GM23338 (cell line): ENCODE data around the gene NEMF. TPM values are rescaled to one million over a fixed set of nuclear protein-coding genes. Genes with fewer than 3 reads are reported as not detected.
A peak's percentile ranks its signal among the peaks of the same experiment; 100 is the strongest.

ENCODE experiments used
- ATAC-seq: fragments of 200-7000 bp; cut with Tn5 transposase; 3 replicates; pipeline ENCODE4 v1.9.1; 2020
- DNase-seq: peaks from one replicate; pipeline ENCODE4 v3.0.0-alpha.2; 2015; ENCODE audit warnings: low spot score
- H2AFZ ChIP-seq: fragments of 200-600 bp; sonication (generic); 2 replicates; pipeline ENCODE4 v1.8.0; 2016; ENCODE audit warnings: antibody characterized with exemption, mild to moderate bottlenecking, moderate library complexity
- H3F3A ChIP-seq: fragments of 200-600 bp; sonication (generic); replicated peaks from 2 replicates; pipeline ENCODE4 v1.8.0; 2017; ENCODE audit warnings: antibody characterized with exemption, mixed run types, low read depth
- H3K27ac ChIP-seq: fragments of 200-600 bp; sonication (generic); 2 replicates; pipeline ENCODE4 v1.6.1; 2016; ENCODE audit warnings: low read depth
- H3K27me3 ChIP-seq: fragments of 200-600 bp; sonication (generic); 2 replicates; pipeline ENCODE4 v1.8.0; 2016; ENCODE audit warnings: mild to moderate bottlenecking, mixed run types, moderate library complexity; ENCODE audit not compliant: insufficient read depth
- H3K36me3 ChIP-seq: fragments of 200-600 bp; sonication (generic); 2 replicates; pipeline ENCODE4 v1.8.0; 2016; ENCODE audit warnings: mild to moderate bottlenecking; ENCODE audit not compliant: insufficient read depth
- H3K4me1 ChIP-seq: fragments of 200-600 bp; sonication (generic); 2 replicates; pipeline ENCODE4 v1.8.0; 2016; ENCODE audit warnings: mild to moderate bottlenecking, moderate library complexity; ENCODE audit not compliant: insufficient read depth
- H3K4me2 ChIP-seq: fragments of 200-600 bp; sonication (generic); 2 replicates; pipeline ENCODE4 v1.7.1; 2017; ENCODE audit warnings: mixed run types
- H3K4me3 ChIP-seq: fragments of 200-600 bp; sonication (generic); 2 replicates; pipeline ENCODE4 v1.6.1; 2016; ENCODE audit warnings: mixed run types
- H3K79me2 ChIP-seq: fragments of 200-600 bp; sonication (generic); replicated peaks from 2 replicates; pipeline ENCODE4 v1.8.0; 2017; ENCODE audit warnings: mild to moderate bottlenecking; ENCODE audit not compliant: insufficient read depth
- H3K9me2 ChIP-seq: fragments of 200-600 bp; sonication (generic); 2 replicates; pipeline ENCODE4 v1.8.0; 2017; ENCODE audit not compliant: insufficient read depth
- H4K20me1 ChIP-seq: fragments of 200-600 bp; sonication (generic); replicated peaks from 2 replicates; pipeline ENCODE4 v1.8.0; 2017; ENCODE audit warnings: mild to moderate bottlenecking; ENCODE audit not compliant: insufficient read depth
- H3K27ac Mint-ChIP-seq: 2 replicates; pipeline ENCODE4 v1.8.0; 2020; ENCODE audit warnings: inconsistent platforms, mild to moderate bottlenecking, moderate library complexity, mixed read lengths
- H3K27me3 Mint-ChIP-seq: 3 replicates; pipeline ENCODE4 v1.8.0; 2022; ENCODE audit warnings: low read depth, mild to moderate bottlenecking, moderate library complexity, mixed read lengths, inconsistent platforms; ENCODE audit not compliant: insufficient read depth, poor library complexity
- H3K36me3 Mint-ChIP-seq: 3 replicates; pipeline ENCODE4 v1.8.0; 2021; ENCODE audit warnings: low read depth, mild to moderate bottlenecking, inconsistent platforms, moderate library complexity, mixed read lengths
- H3K4me1 Mint-ChIP-seq: 3 replicates; pipeline ENCODE4 v1.8.0; 2020; ENCODE audit warnings: mild to moderate bottlenecking, inconsistent platforms, mixed read lengths
- H3K4me3 Mint-ChIP-seq: 3 replicates; pipeline ENCODE4 v1.8.0; 2021; ENCODE audit warnings: moderate library complexity, mild to moderate bottlenecking, inconsistent platforms, mixed read lengths
- H3K9me3 Mint-ChIP-seq: 3 replicates; pipeline ENCODE4 v1.8.0; 2020; ENCODE audit warnings: moderate library complexity, mild to moderate bottlenecking, inconsistent platforms, mixed read lengths
- CREB1 ChIP-seq: fragments of 250-450 bp; sonication (Bioruptor Pico); IDR thresholded peaks from 2 replicates; pipeline ENCODE4 v1.5.0; 2020; ENCODE audit warnings: low read depth, mild to moderate bottlenecking, moderate library complexity
- EZH2 ChIP-seq: fragments of 200-600 bp; sonication (generic); IDR thresholded peaks from one replicate; pipeline ENCODE4 v1.8.0; 2017; ENCODE audit warnings: antibody characterized with exemption, mild to moderate bottlenecking, low read depth; ENCODE audit not compliant: unreplicated experiment
- EZH2phosphoT487 ChIP-seq: fragments of 200-600 bp; sonication (generic); IDR thresholded peaks from one replicate; pipeline ENCODE4 v1.8.1; 2018; ENCODE audit warnings: antibody characterized with exemption; ENCODE audit not compliant: unreplicated experiment
- JUNB ChIP-seq: IDR thresholded peaks from one replicate; pipeline ENCODE4 v1.6.1; 2016; ENCODE audit warnings: antibody characterized with exemption; ENCODE audit not compliant: unreplicated experiment
- NANOG ChIP-seq: IDR thresholded peaks from 2 replicates; pipeline ENCODE4 v1.6.1; 2016; ENCODE audit warnings: antibody characterized with exemption, borderline replicate concordance
- POLR2AphosphoS5 ChIP-seq: IDR thresholded peaks from 2 replicates; pipeline ENCODE4 v1.6.1; 2016; ENCODE audit warnings: antibody characterized with exemption, low read depth
- STAT1 ChIP-seq: IDR thresholded peaks from one replicate; pipeline ENCODE4 v1.6.1; 2016; ENCODE audit warnings: antibody characterized with exemption; ENCODE audit not compliant: unreplicated experiment
- ZNF114 ChIP-seq: fragments of 250-450 bp; sonication (Bioruptor Pico); IDR thresholded peaks from 2 replicates; pipeline ENCODE4 v1.5.0; 2020; ENCODE audit warnings: mild to moderate bottlenecking, moderate library complexity
- ZNF331 ChIP-seq: fragments of 250-450 bp; sonication (Bioruptor Pico); IDR thresholded peaks from 2 replicates; pipeline ENCODE4 v1.5.0; 2020; ENCODE audit warnings: low read depth, mild to moderate bottlenecking, moderate library complexity
- polyA plus RNA-seq: library from polyadenylated mRNA; unstranded; fragments of >200 nt; fragmentation: Nextera tagmentation; extraction: Ambion mirVana; gene quantifications from 2 replicates; pipeline ENCODE4 v1.2.1, GENCODE V29; 2016
- total RNA-seq: library from RNA; depleted of rRNA; stranded (reverse); fragments of >200 nt; shearing (Covaris generic); gene quantifications from 2 replicates; pipeline ENCODE4 v1.2.3, GENCODE V29; 2014
- TF ChIP-seq, protein P1 (sequence below): fragments of 250-450 bp; sonication (Bioruptor Pico); IDR thresholded peaks from 2 replicates; pipeline ENCODE4 v1.5.0; 2020; ENCODE audit warnings: mild to moderate bottlenecking, moderate library complexity
- TF ChIP-seq, protein P2 (sequence below): IDR thresholded peaks from one replicate; pipeline ENCODE4 v1.6.1; 2018; ENCODE audit warnings: antibody characterized with exemption; ENCODE audit not compliant: unreplicated experiment
- TF ChIP-seq, protein P3 (sequence below), 2 experiments: fragments of 200-600 bp in 1 of 2; sonication (generic) in 1 of 2; conservative IDR thresholded peaks; 2 replicates each; pipeline versions ENCODE4 v1.5.1 to v1.6.1; 2016 to 2017; ENCODE audit warnings: antibody characterized with exemption in 2 of 2, low read depth in 2 of 2, mild to moderate bottlenecking in 2 of 2, moderate library complexity in 1 of 2
- TF ChIP-seq, protein P4 (sequence below): IDR thresholded peaks from 2 replicates; pipeline ENCODE4 v1.6.1; 2016; ENCODE audit warnings: antibody characterized with exemption

Gene NEMF
- total and polyA plus RNA-seq, 2 experiments from 2014 or later: 58.4 to 88.1 TPM

DNA sequence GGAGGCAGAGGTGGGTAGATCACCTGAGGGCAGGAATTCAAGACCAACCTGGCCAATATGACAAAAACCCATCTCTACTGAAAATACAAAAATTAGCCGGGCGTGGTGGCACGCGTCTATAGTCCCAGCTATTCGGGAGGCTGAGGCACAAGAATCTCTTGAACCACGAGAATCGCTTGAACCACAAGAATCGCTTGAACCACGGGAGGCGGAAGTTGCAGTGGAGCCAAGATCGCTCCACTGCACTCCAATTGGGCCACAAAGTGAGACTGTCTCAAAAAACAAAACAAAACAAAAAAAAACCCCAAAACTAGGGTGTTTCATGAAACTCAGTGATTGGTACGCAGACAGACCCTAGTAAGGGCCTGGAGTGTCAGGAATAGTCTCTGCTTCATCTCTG, 33.9 kb upstream of the NEMF start:
- Histone ChIP-seq H3K4me1 (peaks cover 35% of the 10 kb centered on the region), H3K27me3 (no peaks in the 10 kb centered on the region), H3K9me2 (no peaks in the 10 kb centered on the region), H3K36me3 (no peaks in the 10 kb centered on the region), H2AFZ (0 out of 2 replicates have a peak overlapping the region, but pooled peaks have one; percentile 12), H4K20me1 (no peaks in the 10 kb centered on the region), H3K27ac (no peak overlapping the region), H3F3A (0 out of 2 replicates have a peak, but pooled peaks cover 9% of the 10 kb centered on the region), H3K4me2 (no peak overlapping the region), H3K79me2 (no peaks in the 10 kb centered on the region), H3K4me3 (no peak overlapping the region)
- Mint-ChIP-seq H3K4me3 (no peak overlapping the region), H3K4me1 (peaks cover 27% of the 10 kb centered on the region), H3K27me3 (peaks cover 4% of the 10 kb centered on the region), H3K9me3 (no peaks in the 10 kb centered on the region; the same call in 2 of the 3 replicates), H3K36me3 (no peaks in the 10 kb centered on the region), H3K27ac (no peak overlapping the region)
- ATAC-seq (no peak), DNase-seq (no peak)
- TF ChIP-seq EZH2phosphoT487 (no peak), NANOG (no peak), EZH2 (no peak), POLR2AphosphoS5 (no peak), CREB1 (CRISPR knock-in tag) (no peak), STAT1 (no peak), ZNF331 (CRISPR knock-in tag) (no peak), JUNB (no peak), ZNF114 (CRISPR knock-in tag) (no peak)
- TF ChIP-seq, protein P1, sequence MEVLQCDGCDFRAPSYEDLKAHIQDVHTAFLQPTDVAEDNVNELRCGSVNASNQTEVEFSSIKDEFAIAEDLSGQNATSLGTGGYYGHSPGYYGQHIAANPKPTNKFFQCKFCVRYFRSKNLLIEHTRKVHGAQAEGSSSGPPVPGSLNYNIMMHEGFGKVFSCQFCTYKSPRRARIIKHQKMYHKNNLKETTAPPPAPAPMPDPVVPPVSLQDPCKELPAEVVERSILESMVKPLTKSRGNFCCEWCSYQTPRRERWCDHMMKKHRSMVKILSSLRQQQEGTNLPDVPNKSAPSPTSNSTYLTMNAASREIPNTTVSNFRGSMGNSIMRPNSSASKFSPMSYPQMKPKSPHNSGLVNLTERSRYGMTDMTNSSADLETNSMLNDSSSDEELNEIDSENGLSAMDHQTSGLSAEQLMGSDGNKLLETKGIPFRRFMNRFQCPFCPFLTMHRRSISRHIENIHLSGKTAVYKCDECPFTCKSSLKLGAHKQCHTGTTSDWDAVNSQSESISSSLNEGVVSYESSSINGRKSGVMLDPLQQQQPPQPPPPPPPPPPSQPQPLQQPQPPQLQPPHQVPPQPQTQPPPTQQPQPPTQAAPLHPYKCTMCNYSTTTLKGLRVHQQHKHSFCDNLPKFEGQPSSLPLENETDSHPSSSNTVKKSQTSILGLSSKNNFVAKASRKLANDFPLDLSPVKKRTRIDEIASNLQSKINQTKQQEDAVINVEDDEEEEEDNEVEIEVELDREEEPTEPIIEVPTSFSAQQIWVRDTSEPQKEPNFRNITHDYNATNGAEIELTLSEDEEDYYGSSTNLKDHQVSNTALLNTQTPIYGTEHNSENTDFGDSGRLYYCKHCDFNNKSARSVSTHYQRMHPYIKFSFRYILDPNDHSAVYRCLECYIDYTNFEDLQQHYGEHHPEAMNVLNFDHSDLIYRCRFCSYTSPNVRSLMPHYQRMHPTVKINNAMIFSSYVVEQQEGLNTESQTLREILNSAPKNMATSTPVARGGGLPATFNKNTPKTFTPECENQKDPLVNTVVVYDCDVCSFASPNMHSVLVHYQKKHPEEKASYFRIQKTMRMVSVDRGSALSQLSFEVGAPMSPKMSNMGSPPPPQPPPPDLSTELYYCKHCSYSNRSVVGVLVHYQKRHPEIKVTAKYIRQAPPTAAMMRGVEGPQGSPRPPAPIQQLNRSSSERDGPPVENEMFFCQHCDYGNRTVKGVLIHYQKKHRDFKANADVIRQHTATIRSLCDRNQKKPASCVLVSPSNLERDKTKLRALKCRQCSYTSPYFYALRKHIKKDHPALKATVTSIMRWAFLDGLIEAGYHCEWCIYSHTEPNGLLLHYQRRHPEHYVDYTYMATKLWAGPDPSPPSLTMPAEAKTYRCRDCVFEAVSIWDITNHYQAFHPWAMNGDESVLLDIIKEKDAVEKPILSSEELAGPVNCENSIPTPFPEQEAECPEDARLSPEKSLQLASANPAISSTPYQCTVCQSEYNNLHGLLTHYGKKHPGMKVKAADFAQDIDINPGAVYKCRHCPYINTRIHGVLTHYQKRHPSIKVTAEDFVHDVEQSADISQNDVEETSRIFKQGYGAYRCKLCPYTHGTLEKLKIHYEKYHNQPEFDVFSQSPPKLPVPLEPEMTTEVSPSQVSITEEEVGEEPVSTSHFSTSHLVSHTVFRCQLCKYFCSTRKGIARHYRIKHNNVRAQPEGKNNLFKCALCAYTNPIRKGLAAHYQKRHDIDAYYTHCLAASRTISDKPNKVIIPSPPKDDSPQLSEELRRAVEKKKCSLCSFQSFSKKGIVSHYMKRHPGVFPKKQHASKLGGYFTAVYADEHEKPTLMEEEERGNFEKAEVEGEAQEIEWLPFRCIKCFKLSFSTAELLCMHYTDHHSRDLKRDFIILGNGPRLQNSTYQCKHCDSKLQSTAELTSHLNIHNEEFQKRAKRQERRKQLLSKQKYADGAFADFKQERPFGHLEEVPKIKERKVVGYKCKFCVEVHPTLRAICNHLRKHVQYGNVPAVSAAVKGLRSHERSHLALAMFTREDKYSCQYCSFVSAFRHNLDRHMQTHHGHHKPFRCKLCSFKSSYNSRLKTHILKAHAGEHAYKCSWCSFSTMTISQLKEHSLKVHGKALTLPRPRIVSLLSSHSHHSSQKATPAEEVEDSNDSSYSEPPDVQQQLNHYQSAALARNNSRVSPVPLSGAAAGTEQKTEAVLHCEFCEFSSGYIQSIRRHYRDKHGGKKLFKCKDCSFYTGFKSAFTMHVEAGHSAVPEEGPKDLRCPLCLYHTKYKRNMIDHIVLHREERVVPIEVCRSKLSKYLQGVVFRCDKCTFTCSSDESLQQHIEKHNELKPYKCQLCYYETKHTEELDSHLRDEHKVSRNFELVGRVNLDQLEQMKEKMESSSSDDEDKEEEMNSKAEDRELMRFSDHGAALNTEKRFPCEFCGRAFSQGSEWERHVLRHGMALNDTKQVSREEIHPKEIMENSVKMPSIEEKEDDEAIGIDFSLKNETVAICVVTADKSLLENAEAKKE (CRISPR knock-in tag): no peak
- TF ChIP-seq, protein P2, sequence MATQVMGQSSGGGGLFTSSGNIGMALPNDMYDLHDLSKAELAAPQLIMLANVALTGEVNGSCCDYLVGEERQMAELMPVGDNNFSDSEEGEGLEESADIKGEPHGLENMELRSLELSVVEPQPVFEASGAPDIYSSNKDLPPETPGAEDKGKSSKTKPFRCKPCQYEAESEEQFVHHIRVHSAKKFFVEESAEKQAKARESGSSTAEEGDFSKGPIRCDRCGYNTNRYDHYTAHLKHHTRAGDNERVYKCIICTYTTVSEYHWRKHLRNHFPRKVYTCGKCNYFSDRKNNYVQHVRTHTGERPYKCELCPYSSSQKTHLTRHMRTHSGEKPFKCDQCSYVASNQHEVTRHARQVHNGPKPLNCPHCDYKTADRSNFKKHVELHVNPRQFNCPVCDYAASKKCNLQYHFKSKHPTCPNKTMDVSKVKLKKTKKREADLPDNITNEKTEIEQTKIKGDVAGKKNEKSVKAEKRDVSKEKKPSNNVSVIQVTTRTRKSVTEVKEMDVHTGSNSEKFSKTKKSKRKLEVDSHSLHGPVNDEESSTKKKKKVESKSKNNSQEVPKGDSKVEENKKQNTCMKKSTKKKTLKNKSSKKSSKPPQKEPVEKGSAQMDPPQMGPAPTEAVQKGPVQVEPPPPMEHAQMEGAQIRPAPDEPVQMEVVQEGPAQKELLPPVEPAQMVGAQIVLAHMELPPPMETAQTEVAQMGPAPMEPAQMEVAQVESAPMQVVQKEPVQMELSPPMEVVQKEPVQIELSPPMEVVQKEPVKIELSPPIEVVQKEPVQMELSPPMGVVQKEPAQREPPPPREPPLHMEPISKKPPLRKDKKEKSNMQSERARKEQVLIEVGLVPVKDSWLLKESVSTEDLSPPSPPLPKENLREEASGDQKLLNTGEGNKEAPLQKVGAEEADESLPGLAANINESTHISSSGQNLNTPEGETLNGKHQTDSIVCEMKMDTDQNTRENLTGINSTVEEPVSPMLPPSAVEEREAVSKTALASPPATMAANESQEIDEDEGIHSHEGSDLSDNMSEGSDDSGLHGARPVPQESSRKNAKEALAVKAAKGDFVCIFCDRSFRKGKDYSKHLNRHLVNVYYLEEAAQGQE: no peak
- TF ChIP-seq, protein P3, sequence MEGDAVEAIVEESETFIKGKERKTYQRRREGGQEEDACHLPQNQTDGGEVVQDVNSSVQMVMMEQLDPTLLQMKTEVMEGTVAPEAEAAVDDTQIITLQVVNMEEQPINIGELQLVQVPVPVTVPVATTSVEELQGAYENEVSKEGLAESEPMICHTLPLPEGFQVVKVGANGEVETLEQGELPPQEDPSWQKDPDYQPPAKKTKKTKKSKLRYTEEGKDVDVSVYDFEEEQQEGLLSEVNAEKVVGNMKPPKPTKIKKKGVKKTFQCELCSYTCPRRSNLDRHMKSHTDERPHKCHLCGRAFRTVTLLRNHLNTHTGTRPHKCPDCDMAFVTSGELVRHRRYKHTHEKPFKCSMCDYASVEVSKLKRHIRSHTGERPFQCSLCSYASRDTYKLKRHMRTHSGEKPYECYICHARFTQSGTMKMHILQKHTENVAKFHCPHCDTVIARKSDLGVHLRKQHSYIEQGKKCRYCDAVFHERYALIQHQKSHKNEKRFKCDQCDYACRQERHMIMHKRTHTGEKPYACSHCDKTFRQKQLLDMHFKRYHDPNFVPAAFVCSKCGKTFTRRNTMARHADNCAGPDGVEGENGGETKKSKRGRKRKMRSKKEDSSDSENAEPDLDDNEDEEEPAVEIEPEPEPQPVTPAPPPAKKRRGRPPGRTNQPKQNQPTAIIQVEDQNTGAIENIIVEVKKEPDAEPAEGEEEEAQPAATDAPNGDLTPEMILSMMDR (conservative IDR thresholded peaks at IDR 0.05; ENCODE audit: low read depth in 2 of 2): no peak
- TF ChIP-seq, protein P4, sequence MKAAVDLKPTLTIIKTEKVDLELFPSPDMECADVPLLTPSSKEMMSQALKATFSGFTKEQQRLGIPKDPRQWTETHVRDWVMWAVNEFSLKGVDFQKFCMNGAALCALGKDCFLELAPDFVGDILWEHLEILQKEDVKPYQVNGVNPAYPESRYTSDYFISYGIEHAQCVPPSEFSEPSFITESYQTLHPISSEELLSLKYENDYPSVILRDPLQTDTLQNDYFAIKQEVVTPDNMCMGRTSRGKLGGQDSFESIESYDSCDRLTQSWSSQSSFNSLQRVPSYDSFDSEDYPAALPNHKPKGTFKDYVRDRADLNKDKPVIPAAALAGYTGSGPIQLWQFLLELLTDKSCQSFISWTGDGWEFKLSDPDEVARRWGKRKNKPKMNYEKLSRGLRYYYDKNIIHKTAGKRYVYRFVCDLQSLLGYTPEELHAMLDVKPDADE: no peak
